HL-60 (cell line): ENCODE data around the gene CACNA2D1.

Experiments used
- GABPA ChIP-seq: IDR thresholded peaks from 2 replicates; pipeline ENCODE4 v1.6.1; 2012; ENCODE audit warnings: low read depth
- POLR2AphosphoS5 ChIP-seq: IDR thresholded peaks from 2 replicates; pipeline ENCODE4 v1.6.1; 2012; ENCODE audit warnings: low read depth
- TF ChIP-seq, protein P1 (sequence below): IDR thresholded peaks from one replicate; pipeline ENCODE4 v1.5.1; 2011; ENCODE audit warnings: low read length, control low read depth, inconsistent platforms; ENCODE audit not compliant: insufficient read depth
- TF ChIP-seq, protein P2 (sequence below): IDR thresholded peaks from 2 replicates; pipeline ENCODE4 v1.6.1; 2012; ENCODE audit warnings: low read depth; ENCODE audit not compliant: insufficient replicate concordance

DNA sequence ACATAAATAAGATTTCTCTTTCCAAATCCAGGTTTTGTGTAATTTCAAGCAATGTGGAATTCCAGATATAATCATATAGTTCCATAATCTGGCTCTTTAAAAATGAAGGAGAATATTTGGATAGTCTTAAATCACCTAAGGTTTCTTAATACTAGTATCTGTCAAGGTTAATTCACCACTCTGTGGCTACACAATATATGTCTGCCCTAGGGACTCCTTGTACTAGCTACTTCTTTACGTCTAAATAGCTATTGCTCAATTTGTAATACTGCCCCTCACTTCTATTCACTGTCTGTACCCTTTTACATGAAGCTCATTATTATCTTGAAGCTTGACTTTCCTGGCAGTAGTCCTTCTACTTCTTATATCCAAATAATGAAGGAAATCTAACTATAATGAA lies 47.2 kb downstream of the CACNA2D1 start:
- TF ChIP-seq, protein P1, sequence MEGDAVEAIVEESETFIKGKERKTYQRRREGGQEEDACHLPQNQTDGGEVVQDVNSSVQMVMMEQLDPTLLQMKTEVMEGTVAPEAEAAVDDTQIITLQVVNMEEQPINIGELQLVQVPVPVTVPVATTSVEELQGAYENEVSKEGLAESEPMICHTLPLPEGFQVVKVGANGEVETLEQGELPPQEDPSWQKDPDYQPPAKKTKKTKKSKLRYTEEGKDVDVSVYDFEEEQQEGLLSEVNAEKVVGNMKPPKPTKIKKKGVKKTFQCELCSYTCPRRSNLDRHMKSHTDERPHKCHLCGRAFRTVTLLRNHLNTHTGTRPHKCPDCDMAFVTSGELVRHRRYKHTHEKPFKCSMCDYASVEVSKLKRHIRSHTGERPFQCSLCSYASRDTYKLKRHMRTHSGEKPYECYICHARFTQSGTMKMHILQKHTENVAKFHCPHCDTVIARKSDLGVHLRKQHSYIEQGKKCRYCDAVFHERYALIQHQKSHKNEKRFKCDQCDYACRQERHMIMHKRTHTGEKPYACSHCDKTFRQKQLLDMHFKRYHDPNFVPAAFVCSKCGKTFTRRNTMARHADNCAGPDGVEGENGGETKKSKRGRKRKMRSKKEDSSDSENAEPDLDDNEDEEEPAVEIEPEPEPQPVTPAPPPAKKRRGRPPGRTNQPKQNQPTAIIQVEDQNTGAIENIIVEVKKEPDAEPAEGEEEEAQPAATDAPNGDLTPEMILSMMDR: no peak
- no peak for TF ChIP-seq POLR2AphosphoS5
- TF ChIP-seq GABPA: no peak
- TF ChIP-seq, protein P2, sequence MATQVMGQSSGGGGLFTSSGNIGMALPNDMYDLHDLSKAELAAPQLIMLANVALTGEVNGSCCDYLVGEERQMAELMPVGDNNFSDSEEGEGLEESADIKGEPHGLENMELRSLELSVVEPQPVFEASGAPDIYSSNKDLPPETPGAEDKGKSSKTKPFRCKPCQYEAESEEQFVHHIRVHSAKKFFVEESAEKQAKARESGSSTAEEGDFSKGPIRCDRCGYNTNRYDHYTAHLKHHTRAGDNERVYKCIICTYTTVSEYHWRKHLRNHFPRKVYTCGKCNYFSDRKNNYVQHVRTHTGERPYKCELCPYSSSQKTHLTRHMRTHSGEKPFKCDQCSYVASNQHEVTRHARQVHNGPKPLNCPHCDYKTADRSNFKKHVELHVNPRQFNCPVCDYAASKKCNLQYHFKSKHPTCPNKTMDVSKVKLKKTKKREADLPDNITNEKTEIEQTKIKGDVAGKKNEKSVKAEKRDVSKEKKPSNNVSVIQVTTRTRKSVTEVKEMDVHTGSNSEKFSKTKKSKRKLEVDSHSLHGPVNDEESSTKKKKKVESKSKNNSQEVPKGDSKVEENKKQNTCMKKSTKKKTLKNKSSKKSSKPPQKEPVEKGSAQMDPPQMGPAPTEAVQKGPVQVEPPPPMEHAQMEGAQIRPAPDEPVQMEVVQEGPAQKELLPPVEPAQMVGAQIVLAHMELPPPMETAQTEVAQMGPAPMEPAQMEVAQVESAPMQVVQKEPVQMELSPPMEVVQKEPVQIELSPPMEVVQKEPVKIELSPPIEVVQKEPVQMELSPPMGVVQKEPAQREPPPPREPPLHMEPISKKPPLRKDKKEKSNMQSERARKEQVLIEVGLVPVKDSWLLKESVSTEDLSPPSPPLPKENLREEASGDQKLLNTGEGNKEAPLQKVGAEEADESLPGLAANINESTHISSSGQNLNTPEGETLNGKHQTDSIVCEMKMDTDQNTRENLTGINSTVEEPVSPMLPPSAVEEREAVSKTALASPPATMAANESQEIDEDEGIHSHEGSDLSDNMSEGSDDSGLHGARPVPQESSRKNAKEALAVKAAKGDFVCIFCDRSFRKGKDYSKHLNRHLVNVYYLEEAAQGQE: no peak
